ENCODE results near the gene NTN3.
A peak's percentile ranks its signal among the peaks of the same experiment; 100 is the strongest.

Gene NTN3

GRCh38 chr16:2515180-2515851, 44.2 kb downstream of the NTN3 start:
- no peak for DNase-seq

- DNase-seq = no peak
Measured at GRCh38 chr16:2516391-2517240, 45.5 kb downstream of the NTN3 start.

GRCh38 chr16:2517954-2518605, 47.0 kb downstream of the NTN3 start:
- DNase-seq = no peak

GRCh38 chr16:2518823-2519710, 48.0 kb downstream of the NTN3 start:
- no peak for DNase-seq

GRCh38 chr16:2519711-2520080, 48.6 kb downstream of the NTN3 start:
- no peak for DNase-seq

- DNase-seq = peak; percentile 65 to 84
Measured at GRCh38 chr16:2520097-2520783, 49.1 kb downstream of the NTN3 start, which contains the start of gene AMDHD2. Gene AMDHD2, plus strand, starts transcription at chr16:2520371. Its CDS starts 88 bp downstream, at chr16:2520459.

GRCh38 chr16:2520784-2521531, 49.9 kb downstream of the NTN3 start:
- DNase-seq = no peak
